Uterus (tissue), 4 donors: ENCODE measurements around the gene NRDC. TPM values are rescaled to one million over a fixed set of nuclear protein-coding genes. Genes with fewer than 3 reads are reported as not detected.

ENCODE experiments used
- DNase-seq, 2 donors: peaks; one replicate each; pipeline ENCODE4 v3.0.0-alpha.2; 2019 to 2020
- H3K27ac ChIP-seq, 2 donors: fragments of 200-600 bp; sonication (generic); 1 replicate in 1 of 2; 2 replicates in 1 of 2; pipeline ENCODE4 v1.5.1; 2016 to 2018
- H3K27me3 ChIP-seq, 2 donors: fragments of 200-600 bp; sonication (generic); one replicate each; pipeline ENCODE4 v1.5.1; 2018 to 2019; ENCODE audit warnings: control low read depth in 1 of 2
- H3K36me3 ChIP-seq, 2 donors: fragments of 200-600 bp; sonication (generic); one replicate each; pipeline ENCODE4 v1.5.1; 2019; ENCODE audit warnings: control low read depth in 1 of 2
- H3K4me1 ChIP-seq, 2 donors: fragments of 200-600 bp; sonication (generic); one replicate each; pipeline ENCODE4 v1.5.1; 2018 to 2019; ENCODE audit warnings: control low read depth in 1 of 2
- H3K4me3 ChIP-seq, 2 donors: fragments of 200-600 bp; sonication (generic); 1 replicate in 1 of 2; 2 replicates in 1 of 2; pipeline ENCODE4 v1.5.1; 2018 to 2019; ENCODE audit warnings: mild to moderate bottlenecking in 1 of 2
- H3K9me3 ChIP-seq, 2 donors: fragments of 200-600 bp; sonication (generic); one replicate each; pipeline ENCODE4 v1.5.1; 2019; ENCODE audit warnings: control low read depth in 1 of 2
- POLR2A ChIP-seq, 2 donors: fragments of 450-650 bp; IDR thresholded peaks; one replicate each; pipeline ENCODE4 v1.6.1; 2016; ENCODE audit warnings: antibody characterized with exemption in 2 of 2, mild to moderate bottlenecking in 1 of 2, moderate library complexity in 1 of 2
- intact Hi-C: fragments of 100-400 bp; cut with DNase I; formaldehyde crosslinking; loops from one replicate; pipeline ENCODE4 v1.15.1; 2023; ENCODE audit warnings: low total_unique reads
- total RNA-seq, 4 donors: library from RNA; depleted of rRNA in 3 of 4; stranded (reverse); fragments of >200 nt in 3 of 4; gene quantifications; one replicate each; pipeline versions ENCODE4 v1.1.0 to v1.2.4, GENCODE V29; 2014 to 2023
- TF ChIP-seq, protein P1 (sequence below), 4 experiments: fragments of 200-600 bp in 2 of 4; fragments of 450-650 bp in 2 of 4; sonication (generic) in 2 of 4; IDR thresholded peaks; one replicate each; pipeline ENCODE4 v1.5.1; 2016 to 2019; ENCODE audit warnings: antibody characterized with exemption in 4 of 4, mild to moderate bottlenecking in 2 of 4, moderate library complexity in 1 of 4
- donor health status: DM: yes; HTN: yes; CAD: no.

NRDC gene
- total RNA-seq, 4 donors from 2014 or later, result 35.1 to 145 (median 75.6) TPM

DNA sequence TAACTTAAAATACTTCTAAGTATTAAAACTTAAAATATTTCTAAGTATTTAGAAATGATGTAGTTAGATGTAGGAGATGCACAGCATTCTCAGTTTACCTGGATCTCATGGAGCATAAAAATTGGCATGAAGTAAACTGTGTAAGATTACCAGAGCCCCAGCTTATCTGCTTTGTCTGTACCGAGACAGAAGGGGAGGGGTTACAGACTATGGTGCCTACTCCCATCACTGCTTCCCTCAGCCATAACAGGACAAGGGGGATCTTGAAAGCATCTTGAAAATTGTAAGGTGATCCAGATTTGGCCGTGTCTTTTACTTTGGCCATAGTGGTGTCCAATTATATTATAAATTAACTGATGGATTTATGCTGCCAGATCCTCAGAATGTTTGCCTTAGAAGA is 18.8 kb downstream of the NRDC start:
- Histone ChIP-seq H3K27ac (no peak overlapping the region), H3K27me3 (no peaks in the 10 kb centered on the region), H3K4me1 (no peaks in the 10 kb centered on the region), H3K4me3 (no peak overlapping the region), H3K9me3 (no peaks in the 10 kb centered on the region), H3K36me3 (no peaks in the 10 kb centered on the region)
- intact Hi-C loops, result no loop called here
- no peak for DNase-seq
- no peak for TF ChIP-seq POLR2A (IDR thresholded peaks at IDR 0.05)
- TF ChIP-seq, protein P1, sequence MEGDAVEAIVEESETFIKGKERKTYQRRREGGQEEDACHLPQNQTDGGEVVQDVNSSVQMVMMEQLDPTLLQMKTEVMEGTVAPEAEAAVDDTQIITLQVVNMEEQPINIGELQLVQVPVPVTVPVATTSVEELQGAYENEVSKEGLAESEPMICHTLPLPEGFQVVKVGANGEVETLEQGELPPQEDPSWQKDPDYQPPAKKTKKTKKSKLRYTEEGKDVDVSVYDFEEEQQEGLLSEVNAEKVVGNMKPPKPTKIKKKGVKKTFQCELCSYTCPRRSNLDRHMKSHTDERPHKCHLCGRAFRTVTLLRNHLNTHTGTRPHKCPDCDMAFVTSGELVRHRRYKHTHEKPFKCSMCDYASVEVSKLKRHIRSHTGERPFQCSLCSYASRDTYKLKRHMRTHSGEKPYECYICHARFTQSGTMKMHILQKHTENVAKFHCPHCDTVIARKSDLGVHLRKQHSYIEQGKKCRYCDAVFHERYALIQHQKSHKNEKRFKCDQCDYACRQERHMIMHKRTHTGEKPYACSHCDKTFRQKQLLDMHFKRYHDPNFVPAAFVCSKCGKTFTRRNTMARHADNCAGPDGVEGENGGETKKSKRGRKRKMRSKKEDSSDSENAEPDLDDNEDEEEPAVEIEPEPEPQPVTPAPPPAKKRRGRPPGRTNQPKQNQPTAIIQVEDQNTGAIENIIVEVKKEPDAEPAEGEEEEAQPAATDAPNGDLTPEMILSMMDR (IDR thresholded peaks at IDR 0.05), result no peak

DNA sequence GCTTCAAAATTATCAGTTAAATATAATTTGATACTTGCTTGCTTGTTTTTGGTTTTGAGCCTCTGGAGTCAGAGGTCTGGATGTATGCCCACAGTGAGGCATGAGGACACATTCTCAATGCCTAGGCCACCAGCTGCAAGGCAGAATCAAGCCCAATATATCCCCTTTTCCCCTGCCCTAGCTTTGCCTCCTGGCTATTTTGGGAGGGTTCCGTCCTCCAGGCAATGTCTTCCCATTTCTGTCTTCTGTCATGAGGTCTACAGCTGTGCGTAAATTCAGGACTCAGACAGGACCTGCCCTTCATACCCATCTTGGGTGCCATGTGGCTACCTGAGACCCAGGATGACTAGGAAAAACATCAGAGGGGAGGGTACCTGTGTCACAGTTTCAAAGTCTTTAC is 19.2 kb downstream of the NRDC start:
- H3K4me3 ChIP-seq, result no peak overlapping the region
- H3K27ac ChIP-seq, result no peak overlapping the region
- intact Hi-C loops, result no loop called here
- no peaks in the 10 kb centered on the region for H3K36me3 ChIP-seq
- H3K27me3 ChIP-seq, result no peaks in the 10 kb centered on the region
- H3K4me1 ChIP-seq, result no peaks in the 10 kb centered on the region
- TF ChIP-seq, protein P1 (IDR thresholded peaks at IDR 0.05), result no peak
- TF ChIP-seq POLR2A (IDR thresholded peaks at IDR 0.05), result no peak
- DNase-seq, result no peak
- H3K9me3 ChIP-seq, result no peaks in the 10 kb centered on the region

DNA sequence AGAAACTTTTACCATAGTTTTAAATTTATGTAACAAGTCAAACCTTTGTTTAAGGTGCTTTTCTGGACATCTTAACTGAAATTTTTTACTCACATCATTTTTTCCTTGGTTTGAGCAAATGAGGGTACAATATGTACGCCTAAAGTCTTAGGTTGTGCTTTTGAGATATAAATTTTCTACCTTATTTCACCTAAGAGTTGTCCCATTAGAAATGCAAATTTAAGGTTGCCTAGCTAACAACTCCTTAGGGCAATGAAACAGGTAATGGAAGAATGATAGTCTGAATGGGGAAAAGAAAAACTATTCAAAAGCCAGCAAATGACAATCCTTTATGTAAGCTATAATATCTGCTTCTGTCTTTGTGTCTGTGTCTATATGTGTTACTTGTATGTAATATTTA is 19.6 kb downstream of the NRDC start:
- H3K9me3 ChIP-seq, result no peaks in the 10 kb centered on the region
- no peak overlapping the region for H3K27ac ChIP-seq
- no peak for TF ChIP-seq POLR2A (IDR thresholded peaks at IDR 0.05)
- TF ChIP-seq, protein P1 (IDR thresholded peaks at IDR 0.05), result no peak
- intact Hi-C loops, result no loop called here
- H3K36me3 ChIP-seq, result no peaks in the 10 kb centered on the region
- no peak for DNase-seq
- H3K27me3 ChIP-seq, result no peaks in the 10 kb centered on the region
- H3K4me1 ChIP-seq, result no peaks in the 10 kb centered on the region
- no peak overlapping the region for H3K4me3 ChIP-seq

DNA sequence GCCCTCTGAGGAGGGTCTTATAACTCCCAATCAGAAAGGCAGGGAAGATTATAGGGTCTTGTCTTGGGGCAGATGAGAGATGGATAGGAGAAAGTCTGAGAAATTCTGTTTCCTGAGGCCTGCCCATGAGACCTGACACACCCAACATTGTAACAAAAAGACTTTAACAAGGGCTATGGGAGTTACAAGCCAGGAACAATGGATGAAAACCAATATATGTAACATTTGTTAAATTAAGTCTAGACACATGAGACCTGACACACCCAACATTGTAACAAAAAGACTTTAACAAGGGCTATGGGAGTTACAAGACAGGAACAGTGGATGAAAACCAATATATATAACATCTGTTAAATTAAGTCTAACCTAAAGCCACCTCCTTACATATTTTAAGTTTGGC is 21.8 kb downstream of the NRDC start:
- intact Hi-C loops, result no loop called here
- Histone ChIP-seq H3K9me3 (no peaks in the 10 kb centered on the region), H3K27me3 (no peaks in the 10 kb centered on the region), H3K4me3 (no peak overlapping the region), H3K4me1 (no peaks in the 10 kb centered on the region), H3K36me3 (no peaks in the 10 kb centered on the region), H3K27ac (no peak overlapping the region)
- no peak for DNase-seq
- no peak for TF ChIP-seq POLR2A (IDR thresholded peaks at IDR 0.05)
- TF ChIP-seq, protein P1 (IDR thresholded peaks at IDR 0.05), result no peak

DNA sequence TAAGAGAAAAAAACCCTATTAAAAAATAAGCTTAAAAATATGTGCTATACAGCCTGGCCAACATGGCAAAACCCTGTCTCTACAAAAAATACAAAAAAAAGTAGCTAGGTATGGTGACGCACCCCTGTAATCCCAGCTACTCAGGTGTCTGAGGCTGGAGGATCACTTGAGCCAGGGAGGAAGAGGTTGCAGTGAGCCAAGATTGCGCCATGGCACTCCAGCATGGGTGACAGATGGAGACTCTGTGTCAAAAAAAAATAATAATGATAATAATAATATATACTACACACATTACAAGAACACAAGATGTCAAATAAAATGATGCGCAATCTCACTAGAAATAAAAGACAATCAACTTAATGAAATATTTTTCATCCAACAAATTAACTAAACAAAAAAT is 22.9 kb downstream of the NRDC start:
- Histone ChIP-seq H3K36me3 (no peaks in the 10 kb centered on the region), H3K27me3 (no peaks in the 10 kb centered on the region), H3K4me1 (no peaks in the 10 kb centered on the region), H3K27ac (no peak overlapping the region), H3K9me3 (no peaks in the 10 kb centered on the region), H3K4me3 (no peak overlapping the region)
- intact Hi-C loops, result no loop called here
- TF ChIP-seq, protein P1 (IDR thresholded peaks at IDR 0.05), result no peak
- no peak for TF ChIP-seq POLR2A (IDR thresholded peaks at IDR 0.05)
- DNase-seq, result no peak
